Lung microvascular endothelial cell (primary cell): ENCODE measurements around the gene TMPRSS4. TPM values are rescaled to one million over a fixed set of nuclear protein-coding genes. Genes with fewer than 3 reads are reported as not detected.

Source experiments
- DNase-seq, 2 donors: peaks; one replicate each; pipeline versions ENCODE4 v3.0.0 to v3.0.0-alpha.2; 2010; ENCODE audit warnings: low read depth in 2 of 2
- total RNA-seq: library from RNA; depleted of rRNA; stranded (reverse); fragments of >200 nt; gene quantifications from 2 replicates; pipeline ENCODE4 v1.2.1, GENCODE V29; 2014

The TMPRSS4 gene
- total RNA-seq, 1 donor from 2014 or later = not detected

DNA sequence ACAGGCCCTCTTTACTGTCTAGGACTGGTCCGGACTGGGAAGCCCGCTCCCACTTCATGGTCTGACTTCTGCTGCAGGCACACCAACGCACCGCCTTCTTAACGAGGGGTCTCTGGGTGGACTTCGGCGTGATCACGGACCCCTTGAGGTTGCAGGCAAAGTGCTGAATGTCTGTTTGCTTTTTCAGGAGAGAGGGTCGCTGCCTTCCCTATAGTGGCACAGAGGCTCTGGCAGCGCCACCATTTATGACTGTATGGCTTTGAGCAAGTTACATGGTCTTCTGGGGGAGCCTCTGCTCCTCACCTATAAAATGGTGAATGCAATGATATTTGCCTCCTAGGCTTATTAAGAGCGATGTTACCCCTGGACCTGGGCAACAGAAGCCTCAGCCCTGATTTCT lies 77.1 kb downstream of the TMPRSS4 start:
- no peak for DNase-seq

DNA sequence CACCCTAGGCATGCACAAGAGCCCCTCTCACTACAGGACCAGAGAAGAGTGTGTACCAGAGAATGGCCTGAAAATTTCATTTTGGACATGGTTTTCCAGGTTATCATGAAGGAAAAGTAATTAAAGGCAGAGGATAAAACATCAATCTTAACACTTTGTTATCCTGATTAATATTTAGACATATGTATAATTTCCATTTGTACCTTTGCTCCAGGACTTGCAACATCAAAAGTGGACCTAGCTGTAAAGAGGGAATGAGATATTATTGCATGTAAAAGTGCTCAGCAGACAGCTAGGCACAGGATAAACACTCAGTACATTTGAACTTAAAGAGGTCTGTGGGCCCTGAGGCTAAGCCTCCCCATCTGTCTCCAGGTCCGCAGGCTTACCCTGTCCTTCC lies 77.8 kb downstream of the TMPRSS4 start:
- DNase-seq = no peak

DNA sequence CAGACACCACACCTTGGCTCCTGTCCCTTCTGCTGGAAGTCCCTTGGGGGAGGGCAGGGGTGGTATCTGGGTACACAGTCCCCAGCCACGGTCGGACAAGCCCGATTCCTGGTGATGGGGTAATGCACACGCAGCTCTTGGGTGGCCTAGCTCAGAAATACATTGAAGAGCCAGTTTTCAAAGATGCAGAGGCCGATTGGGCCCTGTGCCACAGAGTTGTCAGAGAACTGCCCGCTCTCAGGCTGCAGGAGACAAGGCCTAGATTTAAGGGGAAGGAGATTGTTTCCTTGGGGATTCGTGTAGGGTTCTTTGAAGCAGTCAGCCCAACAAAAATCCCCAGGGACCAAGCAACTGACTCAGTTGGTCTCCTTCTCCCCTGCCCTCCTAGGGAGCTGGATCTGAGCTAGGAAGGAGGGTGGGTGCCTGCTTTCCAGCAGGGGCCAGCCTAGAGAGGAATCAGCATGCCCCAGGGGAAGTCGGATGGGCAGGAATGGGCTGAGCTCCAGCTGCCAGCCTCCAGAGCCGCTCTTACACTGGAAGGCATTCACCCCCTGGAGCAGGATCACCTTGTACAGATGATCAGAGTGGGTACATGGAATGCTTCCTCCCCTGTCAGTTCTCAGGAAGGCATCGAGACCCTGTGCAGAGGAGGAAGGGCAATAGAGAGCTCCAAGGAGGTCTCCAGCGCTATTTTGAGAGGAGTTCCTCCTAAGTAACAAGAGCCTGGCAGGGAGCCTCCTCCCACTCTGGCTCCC lies 79.1 kb downstream of the TMPRSS4 start:
- DNase-seq = no peak

DNA sequence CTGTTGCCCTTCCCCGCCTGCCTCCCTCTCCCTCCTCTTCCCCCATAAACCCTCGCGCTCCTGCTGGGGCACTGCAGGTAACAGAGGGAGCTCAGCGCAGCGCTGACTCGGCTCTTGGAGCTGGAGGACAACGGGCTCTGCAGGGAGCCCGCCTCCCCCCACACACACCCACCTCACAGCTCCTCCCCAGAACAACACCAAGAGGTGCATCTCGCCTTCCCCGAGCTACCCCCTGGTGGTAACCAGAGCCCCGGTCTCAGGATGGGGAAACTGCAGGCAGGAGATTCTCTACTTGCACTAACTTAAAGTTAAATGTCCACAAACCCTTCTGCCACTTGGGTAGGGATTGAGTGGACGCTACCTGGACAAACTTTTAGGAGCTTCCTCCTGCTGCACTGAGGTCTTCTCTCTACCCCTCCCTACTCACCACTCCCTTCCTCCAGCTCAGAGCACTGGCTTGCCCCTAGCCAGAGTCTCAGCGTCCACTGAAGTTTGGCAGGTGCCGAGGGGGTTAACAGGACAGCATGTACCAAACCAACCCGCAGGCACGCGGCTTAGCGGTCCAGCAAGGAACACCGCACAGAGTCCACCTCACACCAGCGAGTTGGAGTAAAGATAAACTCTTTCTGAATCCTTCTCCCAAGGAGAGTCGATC lies 79.8 kb downstream of the TMPRSS4 start:
- DNase-seq = no peak

DNA sequence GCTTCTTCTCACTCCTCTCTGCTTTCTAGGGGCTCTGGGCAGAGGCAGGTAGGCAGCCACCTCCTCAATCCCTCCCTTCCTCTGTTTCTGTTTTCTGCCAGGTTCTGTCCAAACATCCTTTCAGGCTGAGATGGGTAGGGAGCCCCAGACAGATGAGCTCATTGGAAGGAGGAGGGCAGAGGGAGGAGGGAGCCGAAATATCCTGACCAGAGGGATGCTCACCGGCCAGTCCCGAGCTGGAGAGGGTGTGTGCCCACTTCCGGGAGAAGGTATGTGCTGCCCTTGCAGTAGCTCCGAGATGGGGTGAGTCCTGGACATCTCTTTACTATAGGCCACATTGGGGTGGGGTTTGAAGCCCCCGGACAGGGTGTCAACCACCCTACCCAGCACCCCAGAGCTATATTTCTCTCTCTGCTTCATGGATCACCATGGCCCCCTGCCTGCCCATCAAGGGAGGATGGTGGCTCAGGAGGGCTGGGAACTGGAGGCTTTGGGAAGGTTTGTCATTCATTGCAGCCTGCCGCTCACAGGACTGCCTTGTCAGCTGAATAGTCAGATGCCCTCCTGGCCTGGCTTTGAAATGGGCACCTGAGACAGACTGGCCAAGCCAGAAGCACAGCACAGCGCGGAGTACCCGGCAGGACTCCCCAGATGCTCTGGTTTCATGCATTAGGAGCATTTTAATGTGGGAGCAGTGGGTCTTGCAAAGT lies 80.5 kb downstream of the TMPRSS4 start:
- DNase-seq = no peak

DNA sequence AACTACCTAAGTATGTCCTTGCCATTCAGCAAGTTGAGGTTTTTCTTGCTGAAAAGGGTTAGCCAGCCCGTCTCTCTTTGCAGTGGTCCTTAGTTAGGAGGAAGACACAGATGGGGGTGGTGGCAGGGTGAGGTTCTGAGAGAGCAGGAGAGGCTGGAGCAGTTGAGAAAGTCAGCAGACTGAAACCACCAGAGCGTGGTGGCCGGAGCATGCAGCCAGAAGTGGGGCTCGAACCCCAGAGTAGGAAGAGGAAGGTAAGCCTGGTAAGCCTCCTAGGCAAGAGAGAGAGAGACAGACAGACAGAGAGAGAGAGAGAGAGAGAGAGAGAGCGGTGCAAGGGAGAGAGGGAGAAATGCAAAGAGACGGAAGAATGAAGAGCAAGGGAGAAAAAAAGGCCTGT lies 84.9 kb downstream of the TMPRSS4 start:
- DNase-seq = no peak

DNA sequence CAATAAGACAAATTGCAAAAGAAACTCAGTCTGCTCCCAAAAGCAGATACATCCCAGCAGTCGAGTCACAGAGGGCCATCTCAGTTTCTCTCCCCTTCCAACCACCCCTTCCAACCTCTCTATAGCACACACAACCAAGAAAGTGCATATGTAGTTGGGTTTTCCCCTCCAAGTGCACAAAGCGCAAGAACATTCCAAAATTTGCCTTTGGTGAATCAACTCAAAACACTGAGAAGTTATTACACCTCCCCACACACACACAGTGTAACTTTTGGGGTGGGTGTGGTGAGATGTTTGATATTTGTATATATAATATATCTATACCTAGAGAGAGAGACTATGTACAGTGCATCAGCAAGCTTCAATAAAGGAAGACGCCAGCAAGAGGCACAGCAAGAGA lies 86.0 kb downstream of the TMPRSS4 start:
- DNase-seq = no peak

DNA sequence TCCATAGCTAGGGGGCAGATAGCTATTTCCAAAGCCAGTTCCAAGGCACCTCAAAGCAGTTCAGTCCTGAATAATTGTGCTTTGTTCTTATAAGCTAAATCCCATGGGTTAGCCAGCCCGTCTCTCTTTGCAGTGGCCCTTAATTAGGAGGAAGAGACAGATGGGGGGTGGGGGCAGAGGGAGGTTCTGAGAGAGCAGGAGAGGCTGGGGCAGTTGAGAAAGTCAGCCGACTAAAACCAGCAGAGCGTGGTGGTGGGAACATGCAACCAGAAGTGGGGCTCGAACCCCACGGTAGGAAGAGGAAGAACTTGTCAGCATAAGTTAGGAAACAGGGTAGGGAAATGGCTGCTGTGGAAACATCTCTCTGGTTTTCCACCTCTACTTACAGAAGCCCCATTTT lies 86.6 kb downstream of the TMPRSS4 start:
- DNase-seq = no peak

DNA sequence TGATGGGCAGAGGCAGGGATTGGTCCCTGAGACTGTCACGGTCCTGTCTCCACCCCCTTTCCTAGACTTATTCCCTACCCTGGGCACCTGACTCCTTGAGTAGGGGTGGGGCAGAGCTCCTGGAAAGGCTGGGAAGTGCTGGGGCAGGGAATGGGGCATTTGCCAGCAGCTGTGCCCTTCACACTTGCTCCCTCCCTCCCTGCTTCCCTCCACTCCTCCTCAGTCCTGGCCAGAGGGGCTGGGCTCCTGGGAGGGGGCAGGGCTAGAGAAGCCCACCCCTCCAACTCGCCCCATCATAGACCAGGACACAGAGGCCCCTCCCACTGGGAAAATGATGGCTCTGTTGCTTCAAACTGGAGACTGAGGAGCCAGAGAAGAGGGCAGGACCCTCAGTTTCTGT lies 88.0 kb downstream of the TMPRSS4 start:
- no peak for DNase-seq

DNA sequence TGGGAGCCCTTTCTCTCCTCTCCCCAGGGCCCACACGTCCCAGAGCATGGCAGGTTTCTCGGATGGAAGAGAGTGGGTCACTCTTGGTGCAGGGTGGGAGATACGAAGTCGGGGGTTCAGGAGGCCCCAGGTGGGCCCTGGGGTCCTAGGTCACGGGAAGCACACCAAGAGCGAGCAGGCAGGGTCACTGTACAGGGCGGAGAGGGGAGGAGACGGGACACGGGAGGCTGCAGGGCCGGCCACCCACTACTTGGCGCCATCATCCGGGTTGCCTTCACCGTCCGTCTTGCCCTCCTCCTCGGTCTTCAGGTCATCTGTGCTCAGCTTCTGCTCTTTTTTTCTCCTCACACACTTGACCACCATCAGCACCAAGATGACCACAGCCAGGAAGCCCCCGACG lies 89.8 kb downstream of the TMPRSS4 start:
- DNase-seq = no peak

DNA sequence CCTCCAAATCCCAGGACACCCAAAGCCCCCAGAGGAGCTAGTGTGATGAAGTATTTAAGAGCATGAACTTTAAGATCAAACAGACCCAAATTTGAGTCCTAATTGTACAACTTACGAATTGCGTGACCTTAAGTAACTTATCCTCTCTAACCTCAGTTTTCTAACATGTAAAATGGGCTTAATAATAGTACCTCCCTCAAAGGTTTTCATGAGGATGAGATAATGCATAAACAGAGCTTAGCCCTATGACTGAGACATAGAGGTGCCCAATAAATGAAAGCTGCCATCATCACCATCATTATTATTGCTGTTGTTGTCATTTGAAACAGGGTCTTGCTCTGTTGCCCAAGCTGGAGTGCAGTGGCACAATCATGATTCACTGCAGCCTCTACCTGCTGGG lies 90.4 kb downstream of the TMPRSS4 start:
- DNase-seq = no peak

DNA sequence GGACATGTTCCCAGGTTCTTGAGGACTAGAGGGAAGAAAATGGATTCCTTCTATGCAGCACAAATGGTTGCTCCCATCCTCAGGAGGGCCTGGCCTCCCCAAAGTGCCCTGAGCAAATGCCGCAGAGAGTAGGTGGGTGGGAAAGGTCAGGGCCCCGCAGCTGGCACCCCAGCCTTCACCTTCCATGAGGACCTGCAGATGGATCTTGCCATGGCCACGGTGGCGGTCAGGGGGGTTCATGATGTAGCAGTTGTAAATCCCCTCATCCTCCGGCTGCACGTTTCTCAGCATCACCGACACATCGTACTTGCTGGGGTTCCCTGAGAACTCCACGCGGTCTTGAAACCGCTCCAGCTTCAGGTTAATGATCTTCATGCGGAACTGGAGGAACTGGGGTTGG lies 91.0 kb downstream of the TMPRSS4 start:
- DNase-seq = no peak

DNA sequence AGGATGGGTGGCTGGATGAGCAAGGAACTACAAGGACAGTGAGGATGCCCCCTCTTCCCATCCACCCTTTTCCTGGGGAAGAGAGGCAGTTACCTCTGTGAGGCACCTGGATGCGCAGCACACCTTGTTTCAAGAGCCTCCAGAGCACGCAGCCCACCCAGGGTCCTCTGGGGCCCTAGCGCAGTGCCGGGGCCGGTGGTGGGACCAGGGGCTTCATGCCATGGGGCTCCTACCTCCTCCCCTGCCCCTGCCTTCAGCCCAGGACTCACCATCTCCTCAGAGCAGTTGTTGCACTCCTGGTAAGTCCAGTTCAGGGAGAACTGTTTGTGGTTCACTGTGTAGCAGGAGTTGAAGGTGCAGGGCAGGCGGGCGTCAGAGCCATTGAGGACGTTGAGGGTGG lies 91.4 kb downstream of the TMPRSS4 start:
- DNase-seq = no peak

DNA sequence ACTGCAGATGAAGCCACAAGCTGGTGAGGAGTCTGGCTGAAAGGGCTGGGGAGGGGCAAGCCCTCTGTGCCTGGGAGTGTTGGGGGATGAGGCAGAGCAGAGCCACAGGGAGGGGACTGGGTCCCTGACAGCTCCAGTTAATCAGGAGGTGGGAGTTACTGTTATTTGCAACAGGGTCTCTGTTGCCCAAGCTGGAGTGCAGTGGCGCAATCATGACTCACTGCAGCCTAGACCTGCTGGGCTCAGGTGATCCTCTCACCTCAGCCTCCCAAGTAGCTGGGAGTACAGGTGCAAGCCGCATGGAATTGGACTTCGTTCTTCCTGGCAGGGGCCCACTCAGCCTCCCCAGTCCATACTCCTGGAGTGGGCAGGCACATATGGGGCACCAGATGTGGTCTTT lies 91.9 kb downstream of the TMPRSS4 start:
- DNase-seq = no peak

DNA sequence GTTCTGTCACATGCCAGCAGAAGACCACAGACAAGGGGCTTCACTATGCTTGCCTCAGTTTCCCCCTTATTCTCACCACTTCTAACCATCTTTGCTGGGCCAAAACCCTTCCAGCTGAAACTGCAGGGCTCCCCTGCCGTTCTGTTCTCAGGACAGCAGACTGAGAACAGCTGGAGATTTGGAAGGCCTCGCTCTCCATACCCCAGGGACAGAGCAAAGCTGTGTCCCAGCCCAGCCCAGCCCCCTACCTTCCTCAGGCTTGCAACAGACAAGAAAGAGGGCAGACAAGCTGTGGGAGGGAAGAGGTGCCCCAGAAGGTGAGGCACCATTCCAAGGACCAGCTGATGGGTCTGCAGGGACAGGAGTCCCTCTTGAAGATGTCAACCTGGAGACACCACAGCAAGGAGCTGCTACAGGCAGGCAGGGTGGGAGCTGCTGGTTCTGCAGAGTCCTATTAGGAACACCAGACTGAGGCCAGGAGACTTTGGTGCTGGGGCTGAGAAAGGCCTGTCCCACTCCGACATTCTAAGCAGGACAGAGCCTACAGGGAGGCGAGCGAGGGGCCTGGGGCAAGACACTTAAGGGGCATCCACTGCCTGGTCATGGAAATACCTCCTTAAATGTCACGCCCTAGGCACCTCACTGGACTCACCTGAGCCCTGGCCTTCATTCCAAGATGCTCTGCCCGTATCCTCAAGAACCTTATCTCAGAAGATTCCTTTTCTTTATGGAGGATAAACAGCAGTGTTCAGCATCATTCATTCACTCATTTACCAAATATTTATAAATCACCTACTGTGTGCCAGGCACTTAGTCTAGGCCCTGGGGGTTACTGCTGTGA lies 92.6 kb downstream of the TMPRSS4 start:
- DNase-seq = no peak

DNA sequence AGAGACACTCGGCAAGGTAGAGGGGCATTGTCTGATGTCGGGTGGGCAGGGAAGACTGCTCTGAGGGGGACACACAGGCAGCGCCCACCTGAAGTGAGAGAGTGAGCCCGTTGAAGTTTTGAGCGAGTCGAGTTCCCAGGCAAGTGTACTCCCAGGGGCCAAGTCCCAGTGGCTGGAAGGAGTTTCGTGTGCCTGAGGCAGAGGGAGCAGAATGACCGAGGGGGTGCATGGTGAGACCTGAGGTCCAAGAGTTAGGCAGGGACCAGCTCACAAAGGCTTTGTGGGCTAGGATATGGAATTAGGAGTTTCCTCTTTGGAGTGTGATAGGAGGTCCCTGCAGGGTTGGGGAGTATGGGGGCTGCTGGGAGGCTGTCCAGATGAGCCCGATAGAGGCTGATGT lies 93.4 kb downstream of the TMPRSS4 start:
- DNase-seq = no peak

DNA sequence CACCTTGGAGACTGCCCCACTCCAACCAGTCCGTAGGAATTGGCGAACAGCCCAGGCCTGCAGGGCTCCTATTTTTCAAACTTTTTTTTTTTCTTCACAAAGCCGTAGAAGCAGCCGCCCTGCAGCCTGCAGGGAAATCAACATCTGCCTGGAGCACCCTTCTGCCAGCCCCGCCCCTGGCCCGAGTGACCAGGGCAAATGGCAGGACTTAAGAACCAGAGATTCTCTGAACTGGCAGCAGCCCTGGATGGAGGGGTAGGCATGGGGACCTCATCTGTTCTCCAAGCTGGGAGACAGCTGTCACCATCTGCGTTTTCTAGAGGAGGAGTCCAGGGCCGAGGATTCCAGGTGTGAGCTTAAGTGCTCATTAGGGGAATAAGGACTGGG lies 94.0 kb downstream of the TMPRSS4 start:
- DNase-seq = no peak

Other genes starting within 250 kb of the TMPRSS4 start
- gene FXYD6, start 200.4 kb upstream of the TMPRSS4 start, total RNA-seq = 0.22 and 1.4 TPM in 2 replicates
- not detected in 2 replicates for gene TMPRSS13, start 147.7 kb upstream of the TMPRSS4 start, total RNA-seq
- gene IL10RA, start 90.7 kb upstream of the TMPRSS4 start, total RNA-seq = not detected in 2 replicates
- not detected in 2 replicates for gene SMIM35, start 9.9 kb downstream of the TMPRSS4 start, total RNA-seq
- under 0.01 TPM in 1 of 2 replicates, not detected in the other for gene SCN4B, start 75.7 kb downstream of the TMPRSS4 start, total RNA-seq
- not detected in 2 replicates for gene SCN2B, start 99.6 kb downstream of the TMPRSS4 start, total RNA-seq
- under 0.01 TPM in 1 of 2 replicates, not detected in the other for gene JAML, start 147.9 kb downstream of the TMPRSS4 start, total RNA-seq
- 1.4 and 5.2 TPM in 2 replicates for gene MPZL3, start 175.3 kb downstream of the TMPRSS4 start, total RNA-seq
- gene MPZL2, start 187.2 kb downstream of the TMPRSS4 start, total RNA-seq = 4.4 and 14.2 TPM in 2 replicates
- gene CD3E, start 227.7 kb downstream of the TMPRSS4 start, total RNA-seq = not detected in 2 replicates